Left cardiac atrium (tissue), 4 donors: ENCODE results near the gene FCHO1. TPM values are rescaled to one million over a fixed set of nuclear protein-coding genes. Genes with fewer than 3 reads are reported as not detected.

Experiments
- ATAC-seq, 2 donors: fragments of 200-7000 bp; cut with Tn5 transposase; one replicate each; pipeline ENCODE4 v1.9.1; 2020; ENCODE audit warnings: mild to moderate bottlenecking in 2 of 2, moderate library complexity in 2 of 2
- DNase-seq: peaks from one replicate; pipeline ENCODE4 v3.0.0-alpha.2; 2020
- intact Hi-C, 2 donors: fragments of 100-400 bp; cut with DNase I; formaldehyde crosslinking; loops; one replicate each; pipeline versions ENCODE4 v1.14.1 to v1.15.1; 2022 to 2023
- total RNA-seq, 2 donors: library from RNA; stranded (reverse); fragmentation: NEBNext Ultra II Directional; extraction: Animal tissue kit (Norgen Biotek cat#: 25700); gene quantifications; one replicate each; pipeline ENCODE4 v1.2.1, GENCODE V29; 2021
- donor health status: DM: no; HTN: yes; CAD: no.
- donor health status: DM: no; HTN: yes; CAD: no; lungs with severe emphysema.
- donor health status: DM: yes; HTN: yes; CAD: no.
- donor health status: Dilated cardiomyopathy.

The FCHO1 gene
- total RNA-seq, 2 donors from 2014 or later, result 1.5 to 1.8 TPM

- DNase-seq (no peak), ATAC-seq (no peak)
- intact Hi-C loops, result no loop called here
Observed at GRCh38 chr19:17806945-17807344, 55.7 kb downstream of the FCHO1 start.

DNA sequence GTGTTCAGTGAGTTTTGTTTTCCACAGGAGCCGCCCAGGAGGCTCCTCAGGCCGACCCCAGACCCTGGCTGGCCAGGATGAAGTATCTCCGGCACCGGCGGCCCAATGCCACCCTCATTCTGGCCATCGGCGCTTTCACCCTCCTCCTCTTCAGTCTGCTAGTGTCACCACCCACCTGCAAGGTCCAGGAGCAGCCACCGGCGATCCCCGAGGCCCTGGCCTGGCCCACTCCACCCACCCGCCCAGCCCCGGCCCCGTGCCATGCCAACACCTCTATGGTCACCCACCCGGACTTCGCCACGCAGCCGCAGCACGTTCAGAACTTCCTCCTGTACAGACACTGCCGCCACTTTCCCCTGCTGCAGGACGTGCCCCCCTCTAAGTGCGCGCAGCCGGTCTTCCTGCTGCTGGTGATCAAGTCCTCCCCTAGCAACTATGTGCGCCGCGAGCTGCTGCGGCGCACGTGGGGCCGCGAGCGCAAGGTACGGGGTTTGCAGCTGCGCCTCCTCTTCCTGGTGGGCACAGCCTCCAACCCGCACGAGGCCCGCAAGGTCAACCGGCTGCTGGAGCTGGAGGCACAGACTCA is 56.5 kb downstream of the FCHO1 start:
- intact Hi-C loops, result no loop called here

GRCh38 chr19:17811103-17811502 is 59.8 kb downstream of the FCHO1 start:
- intact Hi-C loops, result no loop called here
- ATAC-seq (no peak), DNase-seq (no peak)

More for the DNA sequence above, 56.5 kb downstream of the FCHO1 start:
- DNase-seq (no peak), ATAC-seq (no peak)

GRCh38 chr19:17811681-17812080 is 60.4 kb downstream of the FCHO1 start:
- DNase-seq, result no peak
- intact Hi-C loops, result no loop called here
- no peak for ATAC-seq

DNA sequence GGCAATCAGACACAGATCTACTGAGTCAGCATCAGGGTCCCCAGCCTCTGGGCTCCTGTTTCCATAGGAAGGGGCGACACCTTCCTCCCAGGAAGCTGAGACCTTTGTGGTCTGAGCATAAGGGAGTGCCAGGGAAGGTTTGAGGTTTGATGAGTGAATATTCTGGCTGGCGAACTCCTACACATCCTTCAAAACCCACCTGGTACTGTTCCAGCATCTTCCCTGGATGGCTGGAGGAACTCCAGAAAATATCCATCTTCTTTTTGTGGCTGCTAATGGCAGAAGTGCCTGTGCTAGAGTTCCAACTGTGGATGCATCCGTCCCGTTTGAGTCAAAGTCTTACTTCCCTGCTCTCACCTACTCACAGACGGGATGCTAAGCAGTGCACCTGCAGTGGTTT is 60.8 kb downstream of the FCHO1 start:
- intact Hi-C loops, result no loop called here
- ATAC-seq (no peak), DNase-seq (no peak)

- ATAC-seq, result no peak
- no peak for DNase-seq
- intact Hi-C loops, result no loop called here
Observed at GRCh38 chr19:17817668-17818363, 66.5 kb downstream of the FCHO1 start.

DNA sequence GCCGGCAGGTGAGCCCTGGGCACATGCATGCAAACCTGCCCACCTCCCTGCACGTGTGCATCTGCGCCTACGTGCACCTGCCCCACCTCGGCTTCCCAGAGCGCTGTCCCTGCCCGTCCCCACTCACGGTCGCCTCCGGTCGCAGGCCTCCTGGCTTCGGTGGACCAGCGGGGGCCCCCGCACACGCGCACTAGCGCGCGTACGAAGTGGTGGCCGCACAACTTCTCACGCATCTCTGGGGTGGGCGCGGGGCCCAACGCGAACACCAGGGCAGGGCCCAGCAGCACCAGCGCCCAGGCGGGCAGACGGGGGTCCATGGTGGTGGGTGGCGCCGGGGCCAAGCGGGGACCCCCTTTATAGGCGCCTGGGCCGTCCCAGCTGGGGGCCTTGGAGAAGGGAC is 69.9 kb downstream of the FCHO1 start, which contains the start of gene INSL3:
Gene INSL3, minus strand, starts transcription at position 330 of the 400 bp plus-strand sequence. Its CDS starts 13 bp downstream, at position 317.
- intact Hi-C loops, result no loop called here
- no peak for ATAC-seq
- DNase-seq, result no peak

GRCh38 chr19:17824339-17824738 is 73.1 kb downstream of the FCHO1 start:
- ATAC-seq (no peak), DNase-seq (no peak)
- intact Hi-C loops, result no loop called here

DNA sequence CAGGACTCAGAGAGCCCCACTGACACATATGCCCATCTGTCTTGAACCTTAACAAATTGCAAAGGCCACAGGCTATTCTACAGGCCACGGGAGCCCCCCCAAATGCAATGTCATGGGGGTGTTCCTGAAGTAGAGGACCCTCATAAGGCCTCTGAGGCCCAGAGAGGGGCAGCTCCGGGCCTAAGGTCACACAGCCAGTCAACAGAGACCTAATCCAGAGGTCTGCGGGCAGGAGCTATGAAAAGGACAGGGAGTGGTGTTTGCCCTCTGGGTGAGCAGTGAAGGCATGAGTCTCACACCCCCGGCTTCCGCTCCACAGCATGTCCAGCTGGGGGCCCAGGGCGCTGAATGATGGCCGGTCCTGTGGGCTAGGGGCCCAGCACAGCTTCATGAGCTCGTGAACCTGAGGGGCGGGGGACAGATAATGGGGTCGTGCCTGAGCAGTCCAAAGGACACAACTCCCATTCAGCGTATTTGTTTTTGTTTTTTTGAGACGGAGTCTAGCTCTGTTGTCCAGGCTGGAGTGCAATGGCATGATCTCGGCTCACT is 75.3 kb downstream of the FCHO1 start:
- intact Hi-C loops, result no loop called here
- DNase-seq, result no peak
- no peak for ATAC-seq

DNA sequence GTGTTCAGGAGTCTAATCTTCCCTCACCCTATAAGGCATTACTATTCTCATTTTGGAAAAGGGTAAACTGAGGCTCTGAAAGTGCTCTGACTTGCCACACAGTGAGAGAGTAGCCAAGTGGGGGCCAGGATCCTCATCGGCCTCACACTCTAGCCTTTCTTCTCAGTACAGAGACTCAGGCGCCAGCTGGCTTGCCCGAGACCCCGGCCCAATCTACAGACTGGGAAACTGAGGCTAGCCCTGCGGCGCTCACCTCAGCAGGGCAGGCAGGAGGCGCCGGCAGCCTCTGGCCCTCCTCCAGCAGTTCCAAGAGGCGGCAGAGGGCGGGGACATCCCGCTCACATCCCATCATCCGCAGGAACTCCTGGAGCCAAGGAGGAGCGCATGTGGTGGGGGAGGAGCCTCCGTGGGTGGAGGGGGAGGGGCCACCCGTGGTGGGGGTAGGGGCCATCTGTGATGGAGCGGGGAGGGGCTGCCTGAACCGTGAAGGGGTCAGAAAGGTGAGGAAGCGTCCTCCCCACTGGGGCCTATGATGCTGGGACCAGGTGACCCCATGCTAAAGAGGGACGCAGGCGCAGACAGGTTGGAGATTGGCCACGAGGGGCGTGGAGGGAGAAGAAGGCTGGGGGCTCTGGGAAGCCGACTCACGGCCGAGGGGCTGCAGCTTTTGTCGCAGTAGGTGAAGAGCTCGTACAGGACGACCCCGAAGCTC is 78.7 kb downstream of the FCHO1 start:
- peak; percentile 35 to 64 for ATAC-seq

DNA sequence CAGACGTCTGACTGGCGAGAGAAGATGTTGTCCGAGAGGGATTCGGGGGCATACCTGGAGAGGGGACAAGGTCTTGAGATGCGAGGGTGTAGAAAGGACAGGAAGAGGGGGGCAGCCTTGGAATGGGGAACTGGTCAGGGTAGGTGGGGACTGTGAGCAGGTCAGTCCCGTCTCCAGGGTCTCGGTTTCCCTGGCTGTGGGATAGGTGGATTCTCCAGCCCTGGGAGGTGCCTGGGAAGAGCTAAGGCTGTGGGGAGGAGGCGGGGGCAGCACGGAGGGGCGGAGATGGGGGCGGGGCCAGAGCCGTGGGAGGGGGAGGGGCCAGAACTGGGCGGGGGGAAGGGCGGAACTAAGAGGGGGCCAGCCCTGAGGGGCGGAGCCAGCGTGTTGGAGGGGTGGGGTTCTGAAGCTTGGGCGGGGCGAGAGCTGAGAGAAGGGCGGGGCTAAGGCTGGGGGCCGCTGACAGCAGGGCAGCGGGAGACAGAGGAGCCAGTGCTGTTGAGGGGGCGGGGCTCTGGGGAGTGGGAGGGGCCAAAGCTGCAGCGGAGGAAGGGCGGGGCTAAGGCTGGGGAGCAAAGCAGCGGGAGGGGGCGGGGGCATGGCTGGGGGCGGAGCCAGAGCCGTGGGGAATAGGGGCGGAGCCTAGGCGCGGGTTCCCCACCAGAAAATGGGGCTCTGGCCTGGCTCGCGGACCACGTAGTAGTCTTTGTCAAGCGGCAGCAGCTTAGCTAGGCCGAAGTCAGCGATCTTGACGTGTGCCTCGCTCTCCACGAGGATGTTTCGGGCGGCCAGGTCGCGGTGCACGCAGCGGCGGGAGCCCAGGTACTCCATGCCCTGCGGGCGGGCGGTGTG is 79.5 kb downstream of the FCHO1 start:
- peak; percentile 84 for DNase-seq
- intact Hi-C loops, result no loop called here
- peak; percentile 88 to 93 for ATAC-seq

More for the DNA sequence above, 78.7 kb downstream of the FCHO1 start:
- intact Hi-C loops, result no loop called here
- peak; percentile 65 for DNase-seq

DNA sequence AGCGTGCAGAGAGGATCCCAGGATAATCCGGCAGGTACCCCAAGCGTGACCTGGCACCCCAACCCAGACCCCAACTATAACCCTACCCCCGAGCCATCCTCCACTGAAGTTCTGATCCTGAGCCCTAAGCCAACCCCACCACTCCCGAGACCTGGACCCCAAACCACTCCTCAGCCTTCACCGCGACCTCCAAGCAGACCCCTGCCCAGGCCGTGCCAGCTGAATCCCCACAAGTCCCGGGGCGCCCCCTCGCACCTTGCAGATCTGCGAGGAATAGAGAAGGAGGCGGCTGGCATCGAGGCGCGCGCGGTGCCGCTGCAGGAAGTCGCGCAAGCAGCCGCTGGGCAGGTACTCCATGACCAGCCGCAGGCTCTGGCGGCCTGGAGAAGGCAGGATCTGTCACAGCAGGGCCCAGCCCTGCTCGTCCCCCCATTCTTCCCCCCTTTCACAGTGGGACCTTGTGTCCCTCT is 80.2 kb downstream of the FCHO1 start:
- DNase-seq (no peak), ATAC-seq (no peak)
- intact Hi-C loops, result no loop called here

- DNase-seq (no peak), ATAC-seq (no peak)
- intact Hi-C loops, result no loop called here
Observed at GRCh38 chr19:17832443-17833208, 81.3 kb downstream of the FCHO1 start.

DNA sequence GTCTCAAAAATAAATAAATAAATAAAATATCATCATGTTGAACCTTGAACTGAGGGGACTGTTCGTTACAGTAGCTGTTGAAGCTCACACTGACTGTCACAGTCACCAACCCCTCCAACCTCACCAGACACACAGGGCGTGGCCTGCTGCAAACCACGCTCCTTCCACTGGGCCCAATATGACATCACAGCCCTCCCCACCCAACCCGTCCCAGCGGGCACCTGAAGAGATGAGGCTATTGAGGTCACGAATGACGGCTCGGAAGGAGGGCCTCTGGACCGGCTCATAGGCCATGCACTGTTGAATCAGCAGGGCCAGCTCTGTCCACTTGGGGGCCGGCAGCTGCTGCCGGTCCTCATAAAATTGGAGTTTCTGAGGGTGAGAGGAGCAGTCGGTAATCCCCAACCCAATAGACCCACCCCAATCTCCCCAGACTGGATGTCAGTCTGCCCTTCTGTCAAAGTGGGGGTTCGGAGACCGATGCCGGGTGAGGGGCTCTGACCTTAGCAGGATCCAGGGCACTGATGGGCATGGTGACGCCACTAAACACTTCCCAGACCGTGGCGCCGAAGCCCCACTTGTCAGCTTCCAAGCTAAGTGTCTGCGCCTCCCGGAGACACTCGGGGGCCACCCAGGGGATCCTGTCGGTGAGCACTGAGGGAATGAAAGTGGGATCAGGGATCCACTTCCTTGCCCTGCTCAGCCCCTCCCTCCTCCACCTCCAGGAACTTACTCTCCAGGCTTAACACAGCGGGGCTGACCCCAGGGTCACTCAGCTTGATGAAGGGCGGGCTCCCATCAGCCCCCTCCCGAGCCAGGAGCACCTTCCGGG is 83.3 kb downstream of the FCHO1 start:
- no peak for DNase-seq
- intact Hi-C loops, result no loop called here
- no peak for ATAC-seq

- DNase-seq (no peak), ATAC-seq (no peak)
- intact Hi-C loops, result no loop called here
Observed at GRCh38 chr19:17835182-17836006, 84.1 kb downstream of the FCHO1 start.

DNA sequence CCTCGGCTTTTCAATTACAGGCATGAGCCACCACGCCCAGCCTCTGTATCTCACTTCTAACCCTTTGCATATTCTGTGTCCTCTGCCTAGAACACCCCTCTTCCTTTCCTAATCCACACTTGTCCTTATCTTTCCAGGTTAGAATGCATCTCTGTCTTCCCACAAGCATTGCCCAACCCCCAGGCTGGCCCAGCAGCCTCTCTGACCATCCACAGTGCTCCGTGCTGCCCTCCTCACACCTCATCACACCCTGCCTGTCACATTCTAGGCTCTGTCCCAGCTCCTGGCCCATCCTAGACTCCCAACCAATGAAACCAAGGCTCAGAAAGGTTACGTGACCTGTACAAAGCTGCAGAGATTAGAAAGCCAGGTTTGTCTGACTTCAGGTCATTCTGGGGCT is 85.3 kb downstream of the FCHO1 start:
- DNase-seq (no peak), ATAC-seq (peak; percentile 38 to 51)
- intact Hi-C loops, result no loop called here

DNA sequence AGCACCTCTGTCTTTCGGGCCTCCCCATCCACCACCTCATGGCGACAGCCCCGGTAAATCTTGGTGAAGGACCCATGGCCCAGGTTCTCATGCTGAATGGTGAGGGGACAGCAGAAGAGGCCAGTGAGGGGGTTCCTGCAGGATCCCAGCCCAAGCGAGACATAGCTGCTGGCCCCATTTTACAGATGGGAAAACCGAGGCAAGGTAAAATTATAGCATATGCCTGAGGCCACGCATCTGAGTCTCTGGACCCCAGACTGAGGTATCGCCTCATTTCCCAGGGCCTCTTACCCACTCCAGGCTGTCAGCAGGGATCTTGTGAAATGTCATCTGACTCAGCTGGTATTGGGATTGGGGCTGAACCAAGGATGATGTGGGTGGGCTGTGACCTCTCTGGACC is 86.7 kb downstream of the FCHO1 start:
- DNase-seq (no peak), ATAC-seq (no peak)
- intact Hi-C loops, result no loop called here
